Germinal center (tissue), 1 donor: ENCODE measurements around the gene DDAH1.
A peak's percentile ranks its signal among the peaks of the same experiment; 100 is the strongest.
"Not testable (repeated sequence)": the region's sequence is repeated elsewhere in the genome, so short reads cannot be mapped to it uniquely, and the experiment has no call there.

ENCODE experiments used
- DNase-seq: peaks from one replicate; pipeline ENCODE4 v3.0.0; 2012; ENCODE audit warnings: mixed read lengths, low spot score

DDAH1 gene

DNA sequence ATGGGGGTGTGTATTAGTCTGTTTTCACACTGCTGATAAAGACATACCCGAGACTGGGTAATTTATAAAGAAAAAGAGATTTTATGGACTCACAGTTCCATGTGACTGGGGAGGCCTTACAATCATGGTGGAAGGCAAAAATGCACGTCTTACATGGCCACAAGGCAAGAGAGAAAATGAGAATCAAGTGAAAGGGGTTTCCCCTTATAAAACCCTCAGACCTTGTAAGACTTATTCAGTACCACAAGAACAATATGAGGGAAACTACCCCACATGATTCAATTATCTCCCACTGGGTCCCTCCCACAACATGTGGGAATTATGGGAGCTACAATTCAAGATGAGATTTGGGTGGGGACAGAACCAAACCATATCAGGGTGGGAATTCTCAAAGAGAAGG lies 5.2 kb upstream of the DDAH1 start:
- not testable (repeated sequence) for DNase-seq

GRCh38 chr1:85467929-85468540 lies 3.1 kb upstream of the DDAH1 start:
- no peak for DNase-seq

- DNase-seq, result no peak
Observed at GRCh38 chr1:85467036-85467435, 2.1 kb upstream of the DDAH1 start.

- DNase-seq, result no peak
Observed at GRCh38 chr1:85465786-85466134, 801 bp upstream of the DDAH1 start.

DNA sequence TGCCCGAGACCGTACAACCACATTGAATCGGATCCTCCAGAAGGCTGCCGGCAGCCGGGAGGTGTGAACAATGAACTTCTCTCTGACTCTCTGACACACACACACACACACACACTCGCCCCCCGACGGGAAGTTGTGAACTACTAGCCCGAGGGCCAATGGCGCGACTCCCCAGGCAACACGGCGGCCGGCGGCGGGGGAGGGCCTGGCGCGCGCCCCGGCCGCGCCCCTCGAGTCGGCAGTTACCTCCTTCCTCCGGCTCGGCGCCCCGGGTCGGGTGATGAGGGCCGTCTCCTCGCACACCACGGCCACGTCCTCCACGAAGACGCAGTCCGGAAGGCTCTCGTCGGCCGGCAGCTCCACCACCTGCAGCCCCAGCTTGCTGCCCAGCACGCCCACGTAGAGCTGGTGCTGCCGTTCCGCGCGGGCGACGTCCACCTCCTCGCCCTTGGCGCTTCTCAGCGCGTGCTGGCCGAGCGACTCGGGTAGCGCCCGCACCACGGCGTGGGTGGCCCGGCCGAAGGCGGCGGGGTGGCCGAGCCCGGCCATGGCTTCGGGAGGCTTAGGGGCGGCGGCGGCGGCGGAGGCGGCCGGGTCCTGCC lies 361 bp downstream of the DDAH1 start:
- DNase-seq, result peak; percentile 41

GRCh38 chr1:85463731-85464496 lies 1.0 kb downstream of the DDAH1 start:
- peak; percentile 11 for DNase-seq

DNA sequence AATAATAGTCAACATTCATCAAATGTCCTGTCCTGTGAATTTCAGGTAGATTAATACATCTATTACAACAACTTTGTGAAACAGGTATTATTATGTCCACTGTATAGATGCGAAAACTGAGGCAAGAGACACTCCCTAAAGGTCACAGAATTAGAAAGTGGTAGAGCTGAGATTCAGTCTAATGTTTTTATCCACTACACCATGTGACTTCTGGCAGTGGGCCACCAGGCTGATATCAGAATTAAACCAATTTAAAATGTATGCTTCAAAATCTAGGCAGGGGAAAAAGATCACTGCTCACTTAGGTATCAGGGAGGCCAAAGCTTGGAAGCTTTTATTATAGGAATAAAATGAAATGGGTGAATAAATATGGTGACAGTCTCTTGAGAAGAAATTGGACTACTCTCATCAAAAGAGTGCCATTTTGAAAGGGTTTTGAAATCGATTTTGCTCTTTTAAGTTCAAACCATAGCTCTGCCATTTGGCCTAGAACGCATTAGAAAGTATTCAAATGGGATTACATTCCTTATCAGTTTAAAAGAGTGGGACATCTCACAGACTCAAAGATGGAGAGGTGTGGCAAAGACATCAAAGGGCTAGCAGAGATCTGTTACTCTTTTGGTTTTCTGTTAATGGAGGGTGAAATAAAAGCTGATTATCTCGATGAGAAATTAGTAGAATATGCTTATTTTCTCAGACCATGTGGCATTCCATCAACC lies 1.9 kb downstream of the DDAH1 start:
- no peak for DNase-seq

DNA sequence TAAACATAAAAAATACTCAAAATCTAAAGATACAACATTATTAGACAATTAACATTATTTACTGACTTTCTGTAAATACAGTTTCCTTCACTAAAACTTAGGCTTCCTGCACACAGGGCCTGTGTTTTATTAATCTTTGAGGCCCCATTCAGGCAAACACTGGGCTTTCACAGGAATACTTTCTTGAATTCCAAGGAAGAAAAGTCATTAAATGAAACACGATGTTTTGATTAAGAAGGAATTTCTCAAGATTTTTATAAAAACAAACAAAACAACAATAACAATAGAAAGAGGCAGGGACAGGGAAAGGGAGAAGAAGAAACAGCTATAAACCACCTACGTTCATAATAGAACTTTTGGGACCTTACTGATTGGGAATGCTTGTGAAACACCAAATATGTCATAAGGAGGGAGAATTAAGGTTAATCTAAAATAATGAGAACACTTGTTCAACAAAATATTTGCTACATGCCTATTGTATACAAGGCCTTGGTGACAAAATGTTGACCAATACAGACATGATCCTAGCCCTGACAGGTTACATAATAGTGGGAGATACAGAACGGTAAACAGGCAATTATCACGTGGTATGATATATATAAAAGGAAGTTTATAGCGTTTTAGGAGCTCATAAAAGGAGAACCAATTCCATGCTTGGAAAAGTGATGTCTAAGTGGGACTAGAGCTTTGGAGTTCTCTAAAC lies 3.6 kb downstream of the DDAH1 start:
- no peak for DNase-seq

DNA sequence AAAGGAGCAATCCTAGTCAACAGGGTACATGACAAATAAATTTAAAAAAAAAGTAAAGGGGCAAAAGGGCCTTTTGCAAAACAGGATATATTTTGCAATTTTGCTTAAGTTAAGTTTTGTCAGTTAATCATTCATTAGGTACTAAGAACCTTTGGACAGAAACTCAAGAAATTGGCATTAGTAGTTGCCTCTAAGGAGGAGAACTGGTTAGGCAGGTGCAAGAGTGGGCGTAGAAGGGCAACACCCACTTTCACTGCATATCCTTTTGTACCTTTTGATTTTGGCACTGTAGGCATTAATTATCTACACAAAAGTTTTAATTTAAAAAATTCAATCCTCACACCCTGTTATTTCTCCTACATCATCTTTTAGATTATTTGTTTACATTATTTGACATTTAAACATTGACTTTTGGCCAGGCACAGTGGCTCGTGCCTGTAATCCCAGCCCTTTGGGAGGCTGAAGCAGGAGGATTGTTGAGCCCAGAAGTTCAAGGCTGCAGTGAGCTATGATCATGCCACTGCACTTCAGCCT lies 4.3 kb downstream of the DDAH1 start:
- no peak for DNase-seq

DNA sequence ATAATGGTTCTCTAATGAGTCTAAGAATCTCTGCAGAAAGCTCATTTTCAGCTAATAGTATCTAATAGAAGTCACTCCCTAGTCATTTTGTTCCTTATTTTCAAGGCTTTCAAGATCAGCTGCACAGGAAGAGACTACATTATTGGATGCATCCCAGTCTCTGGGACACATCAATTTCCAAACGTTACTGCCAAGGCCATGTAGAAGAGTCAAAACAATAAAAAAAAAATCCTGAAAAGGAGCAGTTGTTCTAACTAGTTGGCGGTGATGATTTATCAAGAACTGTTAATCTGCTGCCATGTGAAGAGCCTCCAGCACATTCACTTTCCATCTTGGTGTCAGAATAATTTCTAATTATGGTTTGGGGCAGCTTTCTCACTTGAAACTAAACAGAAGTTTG lies 5.7 kb downstream of the DDAH1 start:
- DNase-seq, result no peak

DNA sequence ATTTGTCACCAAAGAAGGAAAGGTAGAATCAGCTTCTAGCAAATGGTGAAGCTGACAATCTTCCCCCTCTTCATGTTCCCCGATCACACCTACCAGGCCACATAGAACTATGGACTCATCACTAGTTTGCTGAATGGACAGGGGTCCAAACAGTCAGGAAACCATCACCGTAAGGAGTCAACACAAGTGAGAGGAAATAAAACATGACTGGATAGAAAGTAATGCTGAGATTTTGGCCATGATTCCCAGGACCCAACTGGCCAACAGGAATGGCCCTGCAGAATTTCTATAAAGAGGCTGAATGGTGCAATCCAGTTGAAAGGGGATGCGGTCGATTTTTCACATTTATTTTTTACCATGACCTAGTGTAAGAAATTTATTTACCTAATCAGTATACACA lies 10.7 kb downstream of the DDAH1 start:
- no peak for DNase-seq

DNA sequence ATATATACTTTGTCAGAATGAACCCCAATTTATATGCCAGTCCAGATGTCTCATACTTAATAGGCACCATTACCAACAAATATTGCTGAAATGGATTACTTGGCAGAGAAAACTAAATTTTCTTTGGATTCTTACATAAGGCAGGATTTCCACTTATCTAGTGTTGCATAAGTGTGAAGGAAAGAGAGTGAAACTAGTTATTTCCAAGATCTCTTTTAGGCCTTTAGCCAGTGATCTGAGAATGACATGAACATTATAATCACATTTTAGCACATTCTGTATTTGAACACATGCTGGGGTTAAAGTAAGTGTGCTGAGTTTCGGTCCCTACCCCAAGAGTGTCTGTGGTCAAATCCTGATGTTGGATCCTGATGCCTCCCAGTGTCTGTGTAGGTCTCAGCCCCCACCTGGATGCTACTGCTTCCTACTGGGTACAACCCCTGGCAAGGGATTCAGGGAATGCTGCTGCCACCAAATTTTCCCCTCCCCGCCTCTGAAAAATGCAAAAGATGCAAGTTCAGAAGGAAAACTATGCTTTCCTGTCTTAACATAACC lies 11.2 kb downstream of the DDAH1 start:
- no peak for DNase-seq

DNA sequence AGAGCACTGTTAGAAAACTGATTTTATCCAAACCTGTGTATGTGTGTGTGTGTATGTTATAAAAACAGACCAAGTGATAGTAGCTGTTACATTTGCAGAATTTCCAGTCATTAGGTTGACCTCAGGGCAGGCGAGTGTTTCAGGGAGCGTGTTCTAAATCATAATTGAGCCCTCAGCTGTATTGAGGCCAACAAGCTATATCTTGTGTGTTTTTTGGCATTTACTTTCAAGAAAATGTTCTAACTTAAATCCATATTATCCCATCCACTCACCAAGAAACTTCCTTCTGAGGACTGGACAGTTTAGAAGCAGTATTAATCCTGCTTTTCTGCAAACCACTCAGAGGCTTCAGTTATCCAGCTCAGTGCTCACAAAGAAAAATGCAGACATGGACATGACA lies 12.0 kb downstream of the DDAH1 start:
- no peak for DNase-seq

GRCh38 chr1:85451236-85451830 lies 13.6 kb downstream of the DDAH1 start:
- no peak for DNase-seq

GRCh38 chr1:85450832-85451231 lies 14.1 kb downstream of the DDAH1 start:
- DNase-seq, result no peak

DNA sequence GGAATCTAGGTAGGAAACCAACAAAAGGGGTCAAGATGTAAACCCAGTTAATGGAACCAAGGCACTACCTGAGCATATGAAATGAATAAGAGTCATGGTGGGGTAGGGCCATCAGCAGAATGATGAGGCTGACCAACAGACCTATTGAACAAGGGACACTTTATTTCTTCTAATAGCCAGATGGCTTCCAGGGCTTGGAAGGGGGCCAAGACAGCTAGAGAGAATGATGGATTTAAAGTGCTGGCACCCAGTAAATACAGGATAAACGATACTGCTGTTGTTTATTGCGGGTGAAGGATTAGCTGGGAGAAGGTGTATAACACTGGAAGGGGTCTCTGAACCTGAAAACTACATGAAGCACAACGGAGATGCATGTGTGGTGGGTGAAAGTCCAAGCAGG lies 15.6 kb downstream of the DDAH1 start:
- DNase-seq, result no peak

- no peak for DNase-seq
Observed at GRCh38 chr1:85448358-85448757, 16.6 kb downstream of the DDAH1 start.

DNA sequence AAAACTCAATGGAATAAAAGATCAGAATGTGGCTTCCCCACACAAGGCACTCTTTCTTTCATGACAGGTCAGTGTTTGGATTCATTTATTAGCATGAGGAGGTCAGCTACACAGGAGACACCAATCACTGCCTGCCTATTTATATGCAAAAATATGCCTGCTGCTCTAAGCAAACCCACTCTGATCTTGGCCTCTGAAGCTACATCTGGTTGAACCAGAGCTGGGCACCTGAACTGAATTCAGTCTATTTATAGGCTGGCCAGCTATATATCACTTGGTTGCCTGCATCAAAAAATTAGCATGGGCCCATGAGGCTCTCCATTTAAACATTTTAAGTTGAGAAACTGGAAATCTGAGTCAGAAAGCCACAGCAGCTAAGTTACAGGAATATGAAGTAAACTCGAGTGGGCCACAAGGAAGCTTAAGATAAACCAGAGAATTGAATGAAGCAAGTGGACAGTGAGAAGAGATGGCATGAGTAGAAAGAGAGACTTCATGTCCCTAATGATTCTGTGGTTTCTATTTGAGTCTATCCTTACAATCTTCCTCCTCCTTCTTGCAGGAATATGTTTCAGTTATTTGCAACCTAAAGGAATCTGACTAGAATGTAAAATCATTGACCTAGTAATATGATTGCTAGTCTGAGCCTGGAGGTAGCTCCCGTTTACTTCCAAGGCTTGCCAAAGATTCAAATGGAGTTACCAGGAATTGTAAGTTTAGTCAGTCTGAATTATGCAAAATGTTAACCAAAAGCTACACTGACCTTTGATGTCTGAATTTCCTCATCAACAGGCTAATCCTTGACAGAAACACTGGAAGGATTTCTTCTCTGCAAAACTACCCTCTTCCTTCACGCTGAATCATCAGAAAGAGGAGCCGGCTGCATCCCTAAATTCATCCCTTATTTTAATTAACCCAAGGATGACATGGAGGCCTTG lies 17.7 kb downstream of the DDAH1 start:
- DNase-seq, result no peak

DNA sequence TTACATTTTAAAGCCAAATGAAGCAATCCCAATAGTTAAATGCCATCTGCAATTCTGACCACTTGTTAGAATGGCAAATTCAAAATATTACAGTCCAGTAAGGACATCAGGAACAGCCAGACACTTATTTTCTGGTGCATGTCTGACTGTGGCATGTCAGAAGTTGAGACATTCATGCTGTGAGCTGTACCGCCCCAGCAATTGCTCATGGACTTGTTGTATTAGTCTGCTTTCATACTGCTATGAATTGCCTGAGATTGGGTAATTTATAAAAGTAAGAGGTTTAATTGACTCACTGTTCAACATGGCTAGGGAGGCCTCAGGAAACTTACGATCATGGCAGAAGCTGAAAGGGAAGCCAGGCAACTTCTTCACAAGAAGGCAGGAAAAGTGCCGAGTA lies 19.1 kb downstream of the DDAH1 start:
- DNase-seq, result no peak

- DNase-seq, result no peak
Observed at GRCh38 chr1:85444381-85444780, 20.6 kb downstream of the DDAH1 start.
